Stimulated activated CD4-positive, alpha-beta T cell treated with anti-CD3 and anti-CD28 coated beads, Interleukin-4, amount 100 ng/mL, for 48 hours (primary cell): Measurements from ENCODE around the gene SELPLG.
"Not testable (repeated sequence)": the region's sequence is repeated elsewhere in the genome, so short reads cannot be mapped to it uniquely, and the experiment has no call there.

Experiments used
- DNase-seq, 2 donors: peaks; one replicate each; pipeline ENCODE4 v3.0.0-alpha.2; 2020; ENCODE audit warnings: low read depth in 2 of 2

Gene SELPLG

DNA sequence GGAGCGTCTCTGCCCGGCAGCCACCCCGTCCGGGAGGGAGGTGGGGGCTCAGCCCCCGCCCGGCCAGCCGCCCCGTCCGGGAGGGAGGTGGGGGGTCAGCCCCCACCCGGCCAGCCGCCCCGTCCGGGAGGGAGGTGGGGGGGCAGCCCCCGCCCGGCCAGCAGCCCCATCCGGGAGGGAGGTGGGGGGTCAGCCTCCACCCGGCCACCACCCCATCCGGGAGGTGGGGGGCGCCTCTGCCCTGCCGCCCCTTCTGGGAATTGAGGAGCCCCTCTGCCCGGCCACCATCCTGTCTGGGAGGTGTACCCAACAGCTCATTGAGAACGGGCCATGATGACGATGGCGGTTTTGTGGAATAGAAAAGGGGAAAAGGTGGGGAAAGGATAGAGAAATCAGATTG is 22.6 kb upstream of the SELPLG start:
- DNase-seq, result not testable (repeated sequence)

DNA sequence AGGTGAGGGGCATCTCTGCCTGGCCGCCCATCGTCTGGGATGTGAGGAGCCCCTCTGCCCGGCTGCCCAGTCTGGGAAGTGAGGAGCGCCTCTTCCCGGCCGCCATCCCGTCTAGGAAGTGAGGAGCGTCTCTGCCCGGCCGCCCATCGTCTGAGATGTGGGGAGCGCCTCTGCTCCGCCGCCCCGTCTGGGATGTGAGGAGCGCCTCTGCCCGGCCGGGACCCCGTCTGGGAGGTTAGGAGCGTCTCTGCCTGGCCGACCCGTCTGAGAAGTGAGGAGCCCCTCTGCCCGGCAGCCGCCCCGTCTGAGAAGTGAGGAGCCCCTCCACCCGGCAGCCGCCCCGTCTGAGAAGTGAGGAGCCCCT is 22.1 kb upstream of the SELPLG start:
- not testable (repeated sequence) for DNase-seq

DNA sequence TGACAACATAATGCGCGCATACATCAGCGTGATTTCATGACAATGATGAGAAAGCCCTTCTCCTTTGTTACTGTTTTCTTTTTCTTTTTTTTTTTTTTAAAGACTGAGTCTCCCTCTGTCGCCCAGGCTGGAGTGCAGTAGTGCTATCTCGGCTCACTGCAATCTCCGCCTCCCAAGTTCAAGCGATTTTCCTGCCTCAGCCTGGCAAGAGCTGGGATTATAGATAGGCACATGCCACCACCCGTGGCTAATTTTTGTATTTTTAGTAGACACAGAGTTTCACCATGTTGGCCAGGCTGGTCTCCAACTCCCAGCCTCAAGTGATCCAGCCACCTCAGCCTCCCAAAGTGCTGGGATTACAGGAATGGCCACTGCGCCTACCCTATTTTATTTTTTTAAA is 20.9 kb upstream of the SELPLG start:
- DNase-seq, result not testable (repeated sequence)

DNA sequence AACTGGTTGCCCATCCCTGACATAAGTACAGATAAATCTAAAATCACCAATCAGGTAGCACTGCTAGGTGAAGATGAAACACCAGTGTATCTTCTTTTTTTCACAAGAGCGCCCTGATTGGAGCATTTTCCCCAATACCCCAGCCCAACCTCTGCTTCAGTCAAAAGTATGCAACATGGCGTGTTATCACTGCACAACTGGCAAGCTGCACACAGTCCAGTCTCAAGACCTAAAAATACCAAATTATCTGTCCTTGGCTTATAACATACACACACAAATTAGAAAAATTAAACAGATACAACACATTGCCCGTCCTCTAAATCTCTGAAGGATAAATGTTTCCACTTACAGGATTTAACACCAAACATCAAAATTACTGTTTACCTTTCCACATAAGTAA is 20.2 kb upstream of the SELPLG start:
- DNase-seq, result no peak

DNA sequence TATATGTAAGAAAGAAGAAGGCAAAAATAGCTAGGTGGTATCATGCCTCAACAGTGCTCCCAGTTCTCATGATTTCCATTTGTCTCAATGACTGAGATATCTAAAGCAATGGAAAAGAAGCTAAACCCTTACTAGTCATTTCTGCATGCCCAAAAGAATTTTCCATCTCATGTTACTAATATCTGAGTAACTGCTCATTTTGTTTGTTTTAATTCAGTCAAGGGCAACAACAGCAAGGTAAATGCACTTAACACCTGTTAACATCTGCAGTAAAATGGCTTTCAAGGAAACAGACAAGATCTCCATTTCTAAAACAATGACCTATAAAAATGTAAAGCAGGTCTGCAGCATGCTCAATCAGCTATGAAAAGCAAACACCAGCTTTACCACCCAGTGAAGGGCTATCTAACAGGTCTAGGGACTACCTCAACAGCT is 19.4 kb upstream of the SELPLG start:
- DNase-seq, result no peak

DNA sequence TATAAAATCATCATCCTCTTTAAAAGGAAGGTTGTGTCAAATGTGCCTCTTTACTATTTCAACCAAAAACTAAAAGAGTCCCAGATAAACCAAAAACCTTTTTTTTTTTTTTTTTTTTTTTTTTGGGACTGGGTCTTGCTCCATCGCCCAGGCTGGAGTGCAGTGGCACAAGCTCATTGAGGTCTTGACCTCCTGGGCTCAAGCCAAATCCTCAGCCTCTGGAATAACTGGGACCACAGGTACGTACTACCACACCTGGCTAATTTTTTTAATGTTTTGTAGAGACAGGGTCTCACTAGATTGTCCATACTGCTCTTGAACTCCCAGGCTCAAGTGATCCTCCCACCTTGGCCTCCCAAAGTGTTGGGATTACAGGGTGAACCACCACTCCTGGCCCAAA is 16.4 kb upstream of the SELPLG start:
- no peak for DNase-seq

DNA sequence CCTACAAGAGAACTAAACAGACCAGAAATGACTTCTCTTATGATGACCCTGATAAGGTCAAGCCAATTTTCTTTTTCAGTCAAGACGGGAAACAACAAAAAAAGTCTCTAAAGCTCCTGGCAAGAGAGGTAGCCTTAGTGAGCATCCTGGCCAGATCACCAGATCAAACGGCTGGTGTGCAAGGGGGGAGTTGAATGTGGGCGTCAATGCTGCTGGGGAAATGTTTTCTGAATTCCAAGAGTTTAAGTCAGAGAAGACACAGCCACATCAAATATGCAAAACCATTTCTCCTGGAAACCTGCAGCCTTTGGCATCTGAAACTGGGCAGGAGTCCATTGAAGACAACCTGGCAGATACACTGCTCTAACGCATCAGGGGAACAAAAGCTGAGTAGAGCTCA is 16.0 kb upstream of the SELPLG start:
- DNase-seq, result no peak

DNA sequence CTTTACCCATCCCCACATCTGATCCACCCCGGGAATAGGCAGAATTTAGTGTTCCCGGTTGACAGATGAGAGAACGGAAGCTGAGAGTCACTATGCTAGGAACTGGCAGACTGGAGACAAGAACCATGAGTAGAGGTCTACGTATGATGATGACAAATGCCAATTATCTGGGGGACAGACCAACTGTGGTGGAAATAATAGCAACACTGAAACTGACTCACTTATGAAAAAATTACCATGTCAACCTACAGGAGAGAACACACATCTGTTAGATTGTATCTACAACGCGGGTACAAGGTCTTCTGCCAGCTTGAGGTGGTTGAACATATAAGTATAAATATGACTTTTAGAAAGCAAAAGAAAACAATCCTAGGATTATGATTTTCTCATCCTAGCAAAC is 15.4 kb upstream of the SELPLG start:
- DNase-seq, result no peak

DNA sequence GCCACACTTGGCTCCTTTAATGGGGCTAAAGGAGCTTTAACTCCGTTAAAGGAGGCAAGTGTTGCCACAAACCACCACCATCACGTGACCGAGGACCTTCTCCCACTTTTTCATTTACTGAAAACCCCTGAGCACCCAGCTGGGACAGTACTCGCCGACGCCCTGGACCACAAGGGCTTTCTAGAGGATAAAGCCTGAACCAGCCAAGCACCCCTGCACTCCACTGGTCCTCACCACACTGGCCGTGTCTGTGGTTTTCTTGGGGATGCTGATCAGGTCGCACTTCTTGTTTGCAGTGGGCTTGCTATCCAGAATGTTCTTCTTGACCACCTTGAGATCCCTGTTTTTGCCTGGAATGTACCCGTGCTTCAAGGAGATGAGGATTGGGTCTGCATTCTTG is 14.7 kb upstream of the SELPLG start:
- DNase-seq, result no peak

DNA sequence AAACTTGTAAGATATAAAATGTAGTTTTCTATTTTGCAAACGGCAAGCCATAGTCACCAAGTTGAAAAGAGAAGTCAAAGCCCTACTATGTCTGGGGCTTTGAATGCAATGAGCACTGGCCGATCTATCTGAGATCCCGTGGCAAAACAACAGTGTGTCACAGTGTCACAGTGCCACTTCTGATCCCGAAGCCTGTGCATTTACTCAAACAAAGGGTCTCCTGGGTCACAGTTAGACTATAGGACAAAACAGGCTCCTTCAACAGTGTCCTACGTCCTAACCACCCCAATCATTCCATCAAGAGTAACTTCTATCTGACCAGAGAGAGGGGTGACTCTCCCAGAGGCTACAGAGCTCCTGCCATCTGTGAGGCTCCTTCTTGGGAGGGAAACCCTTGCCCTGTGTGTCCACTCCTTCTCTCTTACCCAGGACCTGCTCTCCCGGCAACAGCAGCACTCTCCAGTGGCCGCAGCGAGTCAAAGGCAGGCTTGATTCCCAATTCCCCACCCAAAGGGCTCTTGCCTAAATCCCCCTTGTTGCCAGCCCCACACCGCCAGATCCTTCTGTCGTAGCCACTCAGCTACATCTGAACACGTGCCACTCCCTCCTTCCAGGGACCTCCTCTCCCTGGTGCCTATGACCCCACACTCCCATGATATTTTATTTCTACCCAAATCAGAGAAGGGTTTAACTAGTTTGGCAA is 14.0 kb upstream of the SELPLG start:
- no peak for DNase-seq

DNA sequence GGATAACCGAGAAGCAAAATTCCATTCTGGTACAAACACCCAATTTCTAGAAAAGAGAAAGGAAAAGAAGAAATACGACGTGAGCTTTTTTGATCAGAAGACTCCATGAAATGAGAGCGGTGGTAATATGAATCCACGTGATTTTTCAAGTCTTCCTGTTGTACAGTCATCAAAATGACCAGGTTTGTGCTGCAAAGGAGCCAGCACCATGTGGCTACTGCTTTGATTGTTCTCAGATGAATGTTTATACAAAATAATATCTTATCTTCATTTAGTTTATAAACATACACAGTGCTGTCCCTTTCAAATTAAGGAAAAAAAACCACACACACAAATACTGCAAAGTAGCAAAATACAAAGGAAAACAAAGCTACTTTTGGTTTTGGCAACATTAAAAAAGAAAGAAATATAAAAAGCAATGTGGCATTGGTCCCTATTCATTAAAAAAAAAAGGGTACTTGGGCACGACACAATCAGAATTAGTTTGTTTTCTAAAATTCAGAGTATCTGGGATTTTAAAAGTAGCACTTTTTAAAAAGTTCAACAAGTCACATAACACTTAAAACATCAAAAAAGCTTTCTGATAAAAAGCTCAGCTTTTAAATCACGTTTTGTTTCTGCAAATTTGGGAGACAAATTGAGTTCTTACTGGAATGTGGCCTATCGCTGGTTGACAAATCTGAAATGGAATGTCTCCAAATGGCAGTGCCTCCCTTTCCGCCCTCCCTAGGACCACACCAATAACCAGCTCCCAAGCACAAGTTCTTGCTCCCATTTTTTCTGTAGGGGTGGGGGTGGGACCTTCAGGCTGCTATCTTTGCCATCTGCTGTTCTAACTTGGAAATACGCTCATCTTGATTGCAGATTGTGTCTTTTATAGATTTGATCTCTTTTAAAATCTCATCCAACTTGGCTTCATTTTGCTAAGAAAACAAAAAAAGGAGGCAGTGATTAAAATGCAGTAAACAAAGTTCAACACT is 13.2 kb upstream of the SELPLG start:
- DNase-seq, result no peak

DNA sequence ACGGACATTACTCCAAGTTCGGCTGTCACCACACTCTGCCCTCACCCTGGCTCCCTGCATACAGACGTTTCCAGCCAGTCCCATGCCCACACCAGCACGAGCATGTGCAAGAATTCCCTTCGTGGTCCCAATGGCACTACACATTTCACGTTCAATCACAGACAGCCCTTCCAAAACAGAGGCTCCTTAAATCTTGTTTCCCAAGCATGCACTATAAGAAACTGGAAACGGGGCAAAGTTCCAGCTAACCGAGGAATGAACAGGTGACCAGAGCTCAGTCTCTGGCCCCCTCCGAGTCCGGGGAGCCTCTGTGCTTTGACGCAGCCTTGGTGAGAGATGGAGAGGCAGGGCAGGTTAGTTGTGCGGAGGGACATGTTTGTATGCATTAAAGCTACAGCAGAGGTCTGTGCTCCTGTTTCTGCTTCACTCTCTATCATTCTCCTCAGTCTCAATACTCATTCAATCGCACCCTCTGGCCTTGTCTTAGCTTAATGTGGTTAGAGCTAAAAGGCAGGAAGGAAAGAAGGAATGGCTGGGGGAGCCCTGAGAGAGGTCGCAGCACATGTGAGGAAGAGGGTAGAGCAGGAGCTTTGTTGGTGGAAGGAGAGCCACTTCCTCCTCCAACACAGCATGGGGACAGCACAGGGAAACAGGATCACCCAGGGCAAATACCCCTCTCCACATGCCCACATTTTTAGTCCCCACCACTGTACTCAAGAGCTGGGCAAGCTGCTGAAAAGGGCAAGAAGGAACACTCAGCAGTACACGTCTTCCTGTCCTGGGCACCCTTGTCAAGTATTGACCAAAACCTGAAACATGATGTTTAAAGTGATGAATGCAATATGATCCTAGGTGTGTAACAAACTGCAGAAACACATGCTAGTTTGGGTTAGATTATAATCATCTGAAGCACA is 12.2 kb upstream of the SELPLG start:
- no peak for DNase-seq

DNA sequence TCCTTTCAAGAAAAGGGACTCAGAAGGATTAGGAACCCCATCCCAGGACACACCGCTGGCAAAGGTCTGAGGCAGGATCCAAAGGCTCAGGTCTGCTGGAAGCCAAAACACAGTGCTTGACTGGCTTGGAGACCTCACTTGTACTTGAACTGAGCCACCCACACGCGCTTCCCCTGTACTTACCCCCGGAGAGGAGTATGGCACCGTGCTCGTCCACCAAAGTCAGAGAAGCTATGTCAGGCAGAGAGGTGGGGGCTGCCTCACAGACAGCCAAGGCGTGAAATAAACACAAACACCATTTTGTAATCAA is 11.1 kb upstream of the SELPLG start:
- no peak for DNase-seq

DNA sequence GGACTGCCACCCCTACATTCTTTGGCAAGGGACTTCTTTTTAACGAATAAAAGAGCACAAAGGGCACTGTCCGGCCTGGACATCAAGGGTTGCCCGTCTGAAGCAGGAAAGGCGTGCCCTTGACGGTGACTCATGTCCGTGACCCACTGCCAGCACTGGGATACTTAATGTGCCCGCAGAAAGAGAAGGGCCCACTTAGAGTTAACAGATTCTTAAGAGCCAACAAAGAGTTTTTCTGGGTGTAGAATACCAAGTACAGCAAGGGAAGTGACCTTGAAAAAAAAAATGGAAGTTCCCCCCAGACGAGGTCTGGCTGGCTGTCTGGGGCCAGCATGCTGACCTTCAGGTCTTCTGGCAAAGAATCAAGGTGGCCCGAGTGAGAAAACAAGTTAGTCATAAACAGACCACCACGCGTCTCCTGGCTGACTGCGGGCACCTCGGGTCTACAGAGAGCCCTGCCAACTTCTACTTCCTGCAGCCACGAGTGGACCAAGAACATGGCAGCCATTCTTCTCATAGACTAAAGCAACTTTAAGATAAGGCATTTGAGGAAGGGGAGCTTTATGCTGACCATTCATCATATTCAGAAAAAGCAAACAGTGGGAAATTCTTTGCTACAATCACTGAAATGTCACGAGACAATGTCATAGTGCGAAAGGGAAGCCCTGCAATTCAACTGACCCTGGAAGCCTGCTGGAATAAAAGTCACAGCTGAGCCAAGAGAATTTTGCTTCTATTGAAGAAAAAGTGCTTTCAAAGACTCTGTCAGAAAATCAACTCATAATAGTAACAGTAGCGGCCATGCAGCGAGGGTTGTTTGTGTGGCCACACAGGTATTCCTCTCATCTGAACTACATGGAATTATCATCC is 10.5 kb upstream of the SELPLG start:
- DNase-seq, result no peak

DNA sequence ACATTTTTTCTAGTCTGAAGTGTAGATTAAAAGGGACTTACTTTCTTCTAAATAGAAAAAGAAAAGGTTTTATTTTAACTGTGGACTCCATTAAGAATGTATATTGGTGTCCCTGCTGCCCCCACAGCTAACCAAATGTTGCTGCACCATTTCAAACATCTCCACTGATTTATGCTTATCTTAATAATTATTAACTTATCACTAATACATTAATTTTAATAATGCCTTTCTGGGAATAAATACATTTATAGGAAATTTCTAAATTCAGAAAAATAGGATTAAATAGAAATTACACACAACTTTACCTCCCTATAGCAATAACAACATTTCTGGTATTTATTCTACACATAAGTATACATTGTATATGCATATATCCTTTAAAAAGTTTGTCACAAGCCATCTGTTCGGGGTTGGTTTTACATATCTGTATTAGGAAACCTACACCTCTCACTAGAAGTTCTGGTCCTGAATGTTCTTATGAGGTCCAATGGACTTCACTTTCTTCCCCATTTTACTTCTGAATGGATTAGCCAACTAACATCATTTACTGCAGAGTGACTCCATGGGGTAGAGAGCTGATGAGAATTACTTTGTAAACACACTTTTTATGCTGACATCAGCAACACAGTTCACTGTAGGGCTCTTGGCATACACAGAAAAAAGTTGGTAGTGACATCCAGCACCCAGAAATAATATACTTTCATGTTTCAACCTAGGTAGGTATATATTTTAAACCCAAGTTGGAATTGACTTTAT is 9.4 kb upstream of the SELPLG start:
- no peak for DNase-seq

DNA sequence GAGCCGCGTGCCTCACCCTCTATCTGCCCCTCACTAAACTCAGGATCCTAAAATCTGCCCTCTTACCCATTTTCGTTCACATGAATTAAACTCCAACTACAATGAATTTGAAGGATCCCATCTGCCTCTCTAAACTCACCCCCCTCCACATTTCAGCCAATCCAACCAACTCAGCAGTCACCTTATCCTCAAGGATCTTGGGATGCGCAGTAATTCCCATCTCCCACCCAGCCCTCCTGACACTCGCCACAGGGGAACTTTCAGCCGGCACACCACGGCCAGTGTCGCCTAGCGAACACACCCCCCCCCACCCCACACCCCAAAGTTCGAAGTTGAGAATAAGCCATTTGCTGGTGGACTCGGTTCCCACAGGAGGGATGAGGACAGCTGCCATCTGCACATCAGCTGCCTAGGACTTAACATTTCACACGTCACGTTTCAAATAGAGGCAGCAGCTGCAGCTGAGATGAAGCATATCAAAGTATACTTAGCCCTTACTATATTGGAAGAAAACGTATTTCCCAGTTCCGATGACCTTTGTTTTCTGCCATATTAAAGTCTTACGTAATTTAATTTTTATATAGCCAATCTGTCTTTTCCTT is 8.7 kb upstream of the SELPLG start:
- DNase-seq, result no peak

DNA sequence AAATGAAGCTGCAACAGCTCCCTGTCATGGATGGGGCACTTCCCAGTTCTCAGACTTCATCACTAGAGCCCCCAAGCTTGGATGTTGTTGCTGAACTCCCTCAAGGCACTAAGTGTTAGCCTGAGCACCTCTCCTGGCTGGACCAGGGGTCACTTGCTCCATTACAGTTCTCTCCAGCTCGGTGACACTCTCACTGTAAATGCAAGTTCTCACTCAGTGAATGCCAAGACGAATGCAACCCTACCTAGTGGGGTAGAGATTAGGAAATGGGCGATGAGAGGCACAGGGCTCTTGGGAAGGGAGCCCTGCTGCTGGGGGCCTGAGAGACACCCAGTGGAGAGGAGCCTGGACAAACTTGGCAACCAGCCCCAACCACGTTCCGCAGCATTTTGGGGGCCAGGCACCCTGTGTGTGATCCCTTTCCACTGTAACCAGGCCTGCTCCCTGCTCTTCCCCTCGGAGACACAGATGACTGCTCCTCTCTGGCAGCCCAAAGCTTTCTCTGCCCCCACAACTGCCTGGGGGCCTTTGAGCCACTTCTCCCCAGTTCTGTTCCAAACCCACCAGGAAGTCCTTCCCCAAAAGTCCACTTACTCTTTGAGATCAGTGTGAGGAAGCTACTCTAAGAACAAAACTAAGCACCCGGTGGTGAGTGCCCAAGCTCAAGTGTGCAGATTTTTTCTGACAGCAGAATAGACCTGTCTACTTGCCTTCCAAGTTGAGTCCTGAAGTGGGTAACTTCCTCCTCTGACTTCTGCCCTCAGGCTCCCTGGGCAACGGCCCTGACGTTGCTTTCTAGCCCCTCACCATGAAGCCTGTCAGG is 8.0 kb upstream of the SELPLG start:
- no peak for DNase-seq

DNA sequence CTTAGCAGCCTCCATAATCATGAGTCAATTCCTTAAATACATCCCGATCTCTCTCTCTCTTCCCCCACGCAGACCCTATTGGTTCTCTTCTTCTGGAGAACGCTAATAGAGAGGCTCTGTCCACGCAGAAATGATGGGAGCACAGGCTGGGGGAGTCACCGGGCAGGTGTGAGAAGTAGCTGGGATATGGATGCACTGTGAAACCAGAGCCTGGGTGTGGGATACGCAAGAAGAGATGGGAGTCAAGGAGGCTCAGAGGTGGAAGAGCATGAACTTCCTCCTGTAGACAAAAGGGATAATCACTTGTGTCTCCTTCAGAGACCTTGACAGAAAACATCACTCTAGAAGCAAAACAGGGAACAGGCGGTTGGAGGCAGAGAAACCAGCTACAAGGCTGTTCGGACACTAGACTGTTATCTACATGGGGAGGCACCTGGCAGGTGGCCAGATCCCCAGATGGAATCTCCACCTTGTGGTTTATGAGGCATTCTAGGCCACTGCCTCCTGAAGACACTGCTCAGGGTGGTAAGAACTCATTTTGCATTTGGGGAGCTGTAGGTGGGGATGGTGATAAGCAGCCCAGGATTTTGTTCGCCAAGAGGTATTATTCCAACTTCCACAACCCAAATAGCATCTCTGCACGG is 7.2 kb upstream of the SELPLG start:
- DNase-seq, result no peak
